Tongue (tissue), 2 donors: ENCODE measurements around the gene MMAB. TPM values are rescaled to one million over a fixed set of nuclear protein-coding genes. Genes with fewer than 3 reads are reported as not detected.
A peak's percentile ranks its signal among the peaks of the same experiment; 100 is the strongest.
"Not testable (repeated sequence)": the region's sequence is repeated elsewhere in the genome, so short reads cannot be mapped to it uniquely, and the experiment has no call there.

Experiments
- DNase-seq: peaks from one replicate; pipeline ENCODE4 v3.0.0-alpha.2; 2015
- total RNA-seq: library from RNA; depleted of rRNA; stranded (reverse); fragments of >200 nt; gene quantifications from one replicate; pipeline ENCODE4 v1.2.3, GENCODE V29; 2014

Gene MMAB
- total RNA-seq, 1 donor from 2014 or later = 17.2 TPM

GRCh38 chr12:109602132-109602531 is 28.8 kb upstream of the MMAB start:
- not testable (repeated sequence) for DNase-seq

DNA sequence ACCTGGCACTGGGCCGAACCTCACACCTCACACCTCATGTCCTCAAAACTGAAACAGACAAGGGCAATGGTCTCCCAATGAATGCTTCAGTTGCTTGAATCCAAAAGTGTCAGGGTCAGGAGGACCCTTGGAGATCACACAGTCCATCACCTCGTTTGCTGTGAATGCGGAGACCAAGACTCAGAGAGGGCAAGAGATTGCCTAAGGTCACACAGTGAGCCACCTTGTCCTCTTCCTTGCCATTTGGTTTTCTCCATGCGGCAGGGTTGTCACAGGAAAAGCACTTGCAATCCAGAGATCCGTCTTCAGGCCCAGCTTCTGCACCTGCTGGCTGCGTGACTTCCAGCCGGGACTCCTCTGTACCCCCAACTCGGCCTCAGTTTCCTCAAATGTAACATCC is 28.3 kb upstream of the MMAB start:
- DNase-seq = no peak

DNA sequence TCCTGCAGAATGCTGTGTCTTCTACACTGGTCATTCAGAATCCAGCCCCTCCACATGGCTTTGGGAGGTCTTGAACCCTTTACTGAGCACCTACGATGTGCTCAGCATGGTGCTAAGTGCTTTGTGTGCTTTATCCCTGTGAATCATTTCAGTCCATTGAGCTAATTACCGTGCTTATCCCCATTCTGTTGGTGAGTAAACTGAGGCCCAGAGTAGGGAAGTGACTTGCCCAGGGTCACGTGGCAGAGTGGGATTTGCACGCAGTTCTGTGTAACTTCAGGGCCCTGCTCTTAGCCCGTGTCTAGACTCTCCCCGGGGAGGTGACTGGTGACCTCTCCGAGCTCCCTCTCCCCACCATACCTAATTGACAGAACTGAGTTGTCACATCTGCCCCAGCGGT is 27.7 kb upstream of the MMAB start:
- DNase-seq = no peak

GRCh38 chr12:109600481-109600880 is 27.2 kb upstream of the MMAB start:
- no peak for DNase-seq

DNA sequence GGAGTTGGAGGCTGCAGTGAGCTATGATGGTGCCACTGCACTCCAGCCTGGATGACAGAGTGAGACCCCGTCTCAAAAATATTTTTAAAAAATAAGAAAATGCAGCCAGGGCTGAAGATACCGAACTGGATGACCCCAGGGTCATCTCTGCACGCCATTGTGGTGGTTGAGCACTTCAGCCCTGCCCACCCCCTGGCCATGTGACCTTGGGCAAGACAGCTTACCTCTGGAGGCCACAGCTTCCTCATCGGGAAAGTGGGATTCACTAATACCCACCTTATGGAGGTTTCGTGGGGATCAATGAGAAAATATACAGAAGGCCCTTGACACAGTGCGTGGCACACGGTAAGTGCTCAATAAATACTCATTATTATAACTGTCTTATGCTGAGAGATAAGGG is 25.8 kb upstream of the MMAB start:
- no peak for DNase-seq

- DNase-seq = no peak
Observed at GRCh38 chr12:109598428-109598854, 25.1 kb upstream of the MMAB start.

GRCh38 chr12:109597795-109598427 is 24.6 kb upstream of the MMAB start:
- peak; percentile 93 for DNase-seq

GRCh38 chr12:109597414-109597794 is 24.1 kb upstream of the MMAB start:
- no peak for DNase-seq

GRCh38 chr12:109596418-109597244 is 23.3 kb upstream of the MMAB start:
- no peak for DNase-seq

DNA sequence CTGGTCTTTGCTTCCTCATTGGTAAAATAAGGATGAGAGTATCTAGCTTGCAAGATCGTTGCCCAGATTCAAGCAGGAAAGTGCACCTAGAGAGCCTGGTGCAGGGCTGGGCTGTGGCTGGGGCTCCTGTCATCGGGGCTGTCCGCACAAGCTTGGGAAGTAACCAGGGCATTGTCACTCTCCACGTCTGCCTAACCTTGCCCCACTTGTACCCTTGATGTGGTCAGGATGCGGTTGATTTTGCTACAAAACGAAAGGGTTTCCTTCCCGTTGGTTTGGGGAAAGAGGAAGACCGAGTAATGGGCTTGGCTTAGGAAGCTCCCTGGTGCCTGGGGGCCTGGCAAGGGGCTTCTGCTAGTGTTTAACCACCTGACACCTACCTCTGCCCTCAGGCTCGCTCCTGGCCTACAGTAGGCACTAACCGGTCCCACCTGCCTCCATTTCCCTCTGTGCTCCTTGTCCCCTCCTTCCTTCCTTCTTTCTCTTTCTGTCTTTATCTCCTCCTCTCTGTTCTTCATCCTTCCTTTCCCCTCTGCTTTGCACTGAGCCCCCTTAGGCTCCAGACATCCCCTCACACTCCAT is 22.1 kb upstream of the MMAB start:
- DNase-seq = no peak

DNA sequence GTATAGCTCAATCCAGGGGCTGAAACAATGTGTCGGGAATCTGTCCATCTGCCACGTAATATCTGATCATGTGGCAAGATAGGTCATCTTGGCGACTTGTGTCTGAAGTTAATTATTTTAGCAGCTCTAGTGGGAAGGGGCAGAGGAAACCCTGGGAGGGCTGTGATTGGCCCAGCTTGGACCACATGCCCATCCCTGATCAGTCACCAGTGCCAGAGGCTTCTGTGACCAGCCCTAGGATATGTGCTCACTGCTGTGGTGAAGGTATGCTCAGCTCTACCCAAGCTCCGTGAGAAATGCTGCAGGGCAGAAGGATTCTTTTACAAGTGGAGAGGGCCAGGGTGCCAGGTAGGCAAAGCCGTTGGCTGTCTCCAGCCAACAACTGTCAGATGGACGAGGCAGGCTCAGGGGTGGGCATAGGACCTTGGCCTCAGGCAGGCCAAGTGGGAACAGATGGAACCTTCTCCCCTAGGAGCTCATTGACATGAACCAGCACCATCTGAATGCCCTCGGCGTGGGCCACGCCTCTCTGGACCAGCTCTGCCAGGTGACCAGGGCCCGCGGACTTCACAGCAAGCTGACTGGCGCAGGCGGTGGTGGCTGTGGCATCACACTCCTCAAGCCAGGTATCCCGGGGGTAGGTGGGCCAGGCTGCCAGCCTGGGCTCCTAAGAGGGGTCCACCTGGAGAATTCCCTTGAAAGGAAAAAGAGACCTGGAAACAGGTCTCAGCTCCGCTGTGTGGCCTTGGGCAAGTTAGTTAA is 21.4 kb upstream of the MMAB start:
- no peak for DNase-seq

- DNase-seq = peak; percentile 79
Observed at GRCh38 chr12:109592905-109593272, 19.6 kb upstream of the MMAB start.

DNA sequence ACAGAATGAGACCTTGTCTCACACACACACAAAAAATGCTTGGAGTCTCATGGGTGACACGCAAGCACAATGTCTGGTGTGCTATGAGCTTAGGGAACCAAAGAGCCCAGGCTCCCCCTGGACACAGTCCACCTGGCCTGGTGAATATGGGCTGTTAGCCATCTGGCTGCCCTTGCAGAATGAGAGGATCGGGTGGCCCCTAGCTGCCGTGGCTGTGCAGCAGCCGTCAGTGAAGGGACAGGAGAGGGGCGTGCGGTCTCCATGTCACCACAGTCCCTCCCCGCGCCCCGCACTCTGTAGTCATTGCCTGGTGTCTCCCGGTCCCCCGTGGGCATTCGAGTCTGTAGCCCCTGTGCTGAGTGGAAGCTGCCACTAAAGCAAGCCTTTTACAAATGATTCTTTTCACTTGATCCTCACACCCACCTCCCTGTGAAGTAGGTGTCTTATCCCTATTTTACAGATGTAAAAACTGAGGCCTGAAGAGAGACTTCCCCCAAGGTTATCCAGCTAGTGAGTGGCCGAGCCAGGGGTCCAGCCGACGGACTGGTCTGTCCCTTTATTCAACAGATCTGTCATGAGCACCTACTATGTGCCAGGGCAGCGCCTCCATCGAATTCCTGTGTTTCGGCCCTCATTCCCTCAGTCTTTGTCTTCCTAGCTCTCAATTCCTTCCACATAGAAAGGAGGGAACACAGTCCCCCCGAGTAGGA is 19.0 kb upstream of the MMAB start:
- DNase-seq = no peak

- no peak for DNase-seq
Observed at GRCh38 chr12:109591041-109591440, 17.7 kb upstream of the MMAB start.

DNA sequence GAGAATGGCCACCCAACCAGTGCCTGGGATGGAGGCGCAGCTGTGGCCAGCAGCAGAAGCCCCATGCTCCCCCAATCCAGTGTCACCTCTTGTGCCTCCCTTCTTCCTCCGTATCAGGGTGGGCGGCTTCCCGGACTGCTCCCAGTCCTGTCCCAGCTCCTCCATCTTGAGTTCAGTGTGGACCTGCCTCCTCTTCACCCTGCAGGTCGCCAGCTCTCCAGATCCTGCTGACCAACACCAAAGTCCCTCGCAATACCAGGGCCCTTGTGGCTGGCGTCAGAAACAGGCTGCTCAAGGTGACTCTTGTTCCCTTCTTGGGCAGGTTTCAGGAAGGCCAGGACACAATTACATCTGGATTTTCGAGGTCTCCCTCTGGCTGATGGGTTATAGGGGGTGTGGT is 17.3 kb upstream of the MMAB start:
- no peak for DNase-seq

DNA sequence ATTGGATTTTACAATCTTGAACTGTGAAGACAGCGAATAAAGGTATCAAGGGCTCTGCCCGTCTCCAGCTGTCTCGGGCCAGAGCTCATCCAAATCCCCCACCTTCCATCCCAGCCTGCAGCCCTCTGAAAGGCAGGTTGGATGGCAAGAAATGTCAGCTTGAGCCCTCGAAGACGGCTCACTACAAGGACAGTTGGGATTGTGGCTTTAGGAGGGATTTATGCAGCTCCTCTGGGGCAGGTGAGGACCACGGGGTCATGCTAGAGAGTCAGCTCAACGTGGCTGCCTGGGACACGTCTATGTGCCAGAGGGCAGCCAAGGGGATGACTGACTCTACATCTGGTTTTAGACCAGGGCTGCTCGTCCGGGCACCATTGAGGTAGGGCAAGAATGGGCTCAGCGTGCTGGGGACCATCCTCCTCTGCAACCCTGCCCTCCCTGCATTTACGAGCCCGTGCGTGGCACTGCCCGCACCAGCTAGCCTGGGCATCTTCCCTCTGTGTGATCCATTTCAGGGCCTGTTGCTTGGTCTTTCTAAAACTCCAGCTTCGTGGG is 16.5 kb upstream of the MMAB start:
- DNase-seq = no peak

- no peak for DNase-seq
Observed at GRCh38 chr12:109589240-109589590, 15.9 kb upstream of the MMAB start.

DNA sequence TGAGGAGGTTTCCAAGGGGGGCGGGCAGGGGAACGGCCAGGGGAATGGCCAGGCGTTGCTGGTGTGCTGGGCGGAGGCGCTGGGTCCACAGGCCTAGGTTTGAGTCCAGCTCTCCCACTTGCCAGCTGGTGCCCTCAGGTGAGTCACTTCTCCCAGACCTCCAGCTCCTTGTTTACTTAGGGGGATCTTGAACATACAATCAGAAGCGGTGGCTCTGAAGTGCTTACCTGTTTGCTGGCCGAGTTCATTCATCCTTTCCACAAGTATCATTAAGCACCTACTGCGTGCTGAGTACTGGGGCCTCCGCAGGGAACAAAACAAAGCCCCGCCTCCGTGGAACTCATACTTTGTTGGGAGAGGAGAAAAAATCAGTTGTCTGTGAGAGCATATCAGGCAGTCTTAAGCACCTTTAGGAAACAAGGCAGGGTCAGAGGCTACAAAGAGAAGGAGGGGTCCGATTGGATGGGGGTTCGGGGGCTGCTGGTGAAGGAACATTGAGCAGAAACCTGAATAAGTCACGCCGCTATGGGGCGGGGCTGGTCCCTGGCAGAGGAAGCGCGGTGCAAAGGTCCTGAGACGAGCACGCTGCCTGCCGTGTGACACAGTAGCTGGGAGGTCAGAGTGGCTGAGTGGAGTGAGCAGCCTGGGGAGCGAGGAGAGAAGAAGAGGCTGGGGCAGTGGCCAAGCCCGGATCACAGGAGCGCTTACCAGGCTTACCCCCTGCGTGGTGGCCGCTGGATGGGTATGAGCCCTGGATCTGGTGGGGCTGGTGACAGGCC is 15.3 kb upstream of the MMAB start:
- DNase-seq = no peak

GRCh38 chr12:109587921-109588320 is 14.6 kb upstream of the MMAB start:
- DNase-seq = no peak

GRCh38 chr12:109586385-109587296 is 13.3 kb upstream of the MMAB start:
- DNase-seq = no peak
